Common myeloid progenitor, CD34-positive (primary cell): ENCODE data around the gene C1QL4.
A peak's percentile ranks its signal among the peaks of the same experiment; 100 is the strongest.

Experiments
- CTCF ChIA-PET: fragments of 350-600 bp; sonication (Branson Sonifier 250); formaldehyde crosslinking; loops from one replicate; lab custom pipeline; 2021; ENCODE audit warnings: antibody characterized with exemption; lab: Charles Lee
- POLR2A ChIA-PET: fragments of 350-600 bp; sonication (Branson Sonifier 250); formaldehyde crosslinking; loops from one replicate; lab custom pipeline; 2021; ENCODE audit warnings: antibody characterized with exemption; lab: Charles Lee
- DNase-seq, 3 donors: peaks; one replicate each; pipeline versions ENCODE4 v3.0.0 to v3.0.0-alpha.2; 2013
- H3K27ac ChIP-seq, 2 experiments: 1 replicate in 1 of 2; 2 replicates in 1 of 2; pipeline ENCODE4 v1.7.0; 2013; ENCODE audit warnings: inconsistent platforms in 2 of 2, low read length in 2 of 2, mild to moderate bottlenecking in 2 of 2, low read depth in 1 of 2, moderate library complexity in 1 of 2; ENCODE audit not compliant: severe bottlenecking in 2 of 2, insufficient read depth in 1 of 2, poor library complexity in 1 of 2
- H3K27me3 ChIP-seq, 5 experiments: replicated peaks in 2 of 5; 1 replicate in 3 of 5; 2 replicates in 2 of 5; pipeline versions ENCODE4 v1.6.1 to v1.7.0; 2013; ENCODE audit warnings: low read length in 4 of 5, mild to moderate bottlenecking in 2 of 5, moderate library complexity in 2 of 5, inconsistent platforms in 1 of 5; ENCODE audit not compliant: insufficient read depth in 5 of 5, control insufficient read depth in 4 of 5
- H3K36me3 ChIP-seq, 4 experiments: 1 replicate in 2 of 4; 2 replicates in 2 of 4; pipeline versions ENCODE4 v1.6.1 to v1.7.0; 2013; ENCODE audit warnings: low read length in 3 of 4, control low read depth in 1 of 4, mild to moderate bottlenecking in 1 of 4; ENCODE audit not compliant: control insufficient read depth in 4 of 4, insufficient read depth in 4 of 4
- H3K4me1 ChIP-seq, 4 experiments: 1 replicate in 3 of 4; 2 replicates in 1 of 4; pipeline versions ENCODE4 v1.6.1 to v1.7.1; 2013; ENCODE audit warnings: low read length in 3 of 4, mild to moderate bottlenecking in 3 of 4, control low read depth in 1 of 4, inconsistent platforms in 1 of 4, moderate library complexity in 1 of 4; ENCODE audit not compliant: control insufficient read depth in 4 of 4, insufficient read depth in 4 of 4; ENCODE audit errors: control extremely low read depth in 1 of 4
- H3K4me3 ChIP-seq, 7 experiments: 1 replicate in 4 of 7; 2 replicates in 3 of 7; pipeline versions ENCODE4 v1.5.1 to v1.7.0; 2013; ENCODE audit warnings: mild to moderate bottlenecking in 7 of 7, low read length in 6 of 7, moderate library complexity in 6 of 7, inconsistent platforms in 2 of 7, low read depth in 2 of 7, control low read depth in 1 of 7; ENCODE audit not compliant: insufficient read depth in 4 of 7, control insufficient read depth in 1 of 7; ENCODE audit errors: extremely low read depth in 1 of 7
- H3K9me3 ChIP-seq, 5 experiments: 1 replicate in 4 of 5; 2 replicates in 1 of 5; pipeline versions ENCODE4 v1.6.1 to v1.7.1; 2013; ENCODE audit warnings: low read length in 4 of 5, mild to moderate bottlenecking in 2 of 5, inconsistent platforms in 1 of 5, low read depth in 1 of 5, moderate library complexity in 1 of 5; ENCODE audit not compliant: control insufficient read depth in 4 of 5, insufficient read depth in 2 of 5; ENCODE audit errors: control extremely low read depth in 1 of 5
- WGBS: methylation state at CpG from one replicate; pipeline ENCODE4 v1.1.5; 2013; ENCODE audit not compliant: insufficient coverage; 5-methylcytosine and 5-hydroxymethylcytosine counted together

Gene C1QL4

GRCh38 chr12:49349266-49349665, 12.3 kb upstream of the C1QL4 start:
- Histone ChIP-seq H3K4me3 (no peak overlapping the region), H3K36me3 (no peaks in the 10 kb centered on the region), H3K9me3 (no peaks in the 10 kb centered on the region), H3K4me1 (peaks cover 0 to 33% (median 27%) of the 10 kb centered on the region in 4 experiments), H3K27ac (no peak overlapping the region), H3K27me3 (peaks cover 2 to 65% (median 36%) of the 10 kb centered on the region in 5 experiments)
- ChIA-PET POLR2A (no interaction called here), CTCF (interaction anchor here (0.8 to 6.6 kb wide), 10 partner anchors 9 to 204 kb away, joined by 3 to 52 read pairs (median 6); no protein-coding TSS in a partner anchor)
- WGBS = 97% methylated on average over 10 of the region's 11 CpGs
- no peak for DNase-seq

GRCh38 chr12:49348781-49349180, 11.8 kb upstream of the C1QL4 start:
- POLR2A ChIA-PET = no interaction called here
- Histone ChIP-seq H3K36me3 (no peaks in the 10 kb centered on the region), H3K4me1 (peaks cover 0 to 37% (median 28%) of the 10 kb centered on the region in 4 experiments), H3K27me3 (peaks cover 5 to 70% (median 41%) of the 10 kb centered on the region in 5 experiments), H3K4me3 (no peak overlapping the region), H3K27ac (no peak overlapping the region), H3K9me3 (no peaks in the 10 kb centered on the region)
- no peak for DNase-seq
- CTCF ChIA-PET = interaction anchor here (1.0 to 6.6 kb wide), 13 partner anchors 9 to 186 kb away, joined by 3 to 52 read pairs (median 6); no protein-coding TSS in a partner anchor
- 100% methylated on average over 5 of the region's 5 CpGs for WGBS

DNA sequence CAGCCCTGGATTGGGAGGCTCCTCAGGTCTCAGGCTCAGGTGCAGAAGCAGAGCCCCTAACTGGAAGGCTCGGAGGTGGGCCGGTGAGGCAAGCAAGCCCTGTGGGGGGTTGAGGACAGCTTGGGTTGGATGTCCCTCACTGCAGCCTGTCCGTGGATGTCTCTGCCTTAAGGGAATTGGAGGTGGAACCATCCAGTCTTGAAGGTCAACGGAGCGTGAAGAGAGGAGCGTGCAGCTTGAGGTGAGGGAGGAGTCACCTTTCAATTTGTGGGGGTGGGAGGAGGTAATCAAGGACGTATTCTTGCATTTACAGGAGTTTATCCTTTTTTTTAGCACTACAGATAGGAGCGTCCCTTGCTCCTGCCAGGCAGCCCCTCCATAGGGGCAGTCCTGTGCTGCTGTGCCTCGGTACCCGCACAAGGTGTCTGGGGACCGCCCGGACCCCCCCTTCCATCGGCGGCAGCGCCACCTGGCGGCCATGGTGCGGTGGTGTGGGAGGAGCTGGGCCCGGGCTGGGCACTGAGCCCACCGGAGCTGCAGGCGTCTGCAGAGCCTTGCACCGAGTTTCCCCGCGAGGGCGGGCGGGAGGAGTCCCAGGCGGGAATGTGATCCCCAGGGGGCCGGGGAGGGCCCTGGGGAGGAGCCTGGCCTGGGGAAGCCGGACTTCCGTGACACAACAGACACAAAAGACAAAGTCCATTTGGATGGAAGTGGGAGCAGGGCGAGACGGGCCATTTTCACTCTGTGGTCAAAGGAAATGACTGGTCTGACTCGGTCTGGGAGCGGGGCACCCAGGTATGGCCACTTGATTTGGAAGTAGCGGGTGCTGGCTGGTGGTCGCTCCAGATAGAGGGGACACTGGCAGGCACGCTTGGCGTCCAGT, 10.6 kb upstream of the C1QL4 start:
- Histone ChIP-seq H3K4me1 (peaks cover 0 to 49% (median 39%) of the 10 kb centered on the region in 4 experiments), H3K27ac (no peak overlapping the region), H3K36me3 (no peaks in the 10 kb centered on the region), H3K27me3 (peaks cover 4 to 81% (median 48%) of the 10 kb centered on the region in 5 experiments), H3K4me3 (peak overlapping the region in 5 of 7 experiments; percentile 32 to 66 (median 34)), H3K9me3 (no peaks in the 10 kb centered on the region)
- 16% methylated on average over 26 of the region's 37 CpGs for WGBS
- peak; percentile 54 to 69 (median 69) for DNase-seq
- ChIA-PET POLR2A (no interaction called here), CTCF (interaction anchor here (0.7 to 6.6 kb wide), 30 partner anchors 10 to 408 kb away, joined by 3 to 52 read pairs (median 4); partner anchors contain the start of genes C1QL4 and PRPH)

GRCh38 chr12:49346659-49347310, 9.8 kb upstream of the C1QL4 start, which contains the start of gene DNAJC22:
Gene DNAJC22, plus strand, starts transcription at chr12:49346888. Its CDS starts 1,985 bp downstream, at chr12:49348873.
- Histone ChIP-seq H3K9me3 (no peaks in the 10 kb centered on the region), H3K36me3 (no peaks in the 10 kb centered on the region), H3K27me3 (peaks cover 4 to 85% (median 48%) of the 10 kb centered on the region in 5 experiments), H3K4me3 (peak within 1 kb of the TSS in 5 of 7 experiments; percentile 43 to 66 (median 49)), H3K4me1 (peaks cover 0 to 57% (median 44%) of the 10 kb centered on the region in 4 experiments), H3K27ac (no peak within 1 kb of the TSS)
- peak in 2 of 3 donors; percentile 35 to 41 for DNase-seq
- WGBS = 0% methylated on average over 20 of the region's 47 CpGs
- ChIA-PET POLR2A (no interaction called here), CTCF (interaction anchor here (0.6 to 6.6 kb wide), 22 partner anchors 10 to 331 kb away, joined by 3 to 52 read pairs (median 5); partner anchors contain the start of genes C1QL4 and PRPH)

DNA sequence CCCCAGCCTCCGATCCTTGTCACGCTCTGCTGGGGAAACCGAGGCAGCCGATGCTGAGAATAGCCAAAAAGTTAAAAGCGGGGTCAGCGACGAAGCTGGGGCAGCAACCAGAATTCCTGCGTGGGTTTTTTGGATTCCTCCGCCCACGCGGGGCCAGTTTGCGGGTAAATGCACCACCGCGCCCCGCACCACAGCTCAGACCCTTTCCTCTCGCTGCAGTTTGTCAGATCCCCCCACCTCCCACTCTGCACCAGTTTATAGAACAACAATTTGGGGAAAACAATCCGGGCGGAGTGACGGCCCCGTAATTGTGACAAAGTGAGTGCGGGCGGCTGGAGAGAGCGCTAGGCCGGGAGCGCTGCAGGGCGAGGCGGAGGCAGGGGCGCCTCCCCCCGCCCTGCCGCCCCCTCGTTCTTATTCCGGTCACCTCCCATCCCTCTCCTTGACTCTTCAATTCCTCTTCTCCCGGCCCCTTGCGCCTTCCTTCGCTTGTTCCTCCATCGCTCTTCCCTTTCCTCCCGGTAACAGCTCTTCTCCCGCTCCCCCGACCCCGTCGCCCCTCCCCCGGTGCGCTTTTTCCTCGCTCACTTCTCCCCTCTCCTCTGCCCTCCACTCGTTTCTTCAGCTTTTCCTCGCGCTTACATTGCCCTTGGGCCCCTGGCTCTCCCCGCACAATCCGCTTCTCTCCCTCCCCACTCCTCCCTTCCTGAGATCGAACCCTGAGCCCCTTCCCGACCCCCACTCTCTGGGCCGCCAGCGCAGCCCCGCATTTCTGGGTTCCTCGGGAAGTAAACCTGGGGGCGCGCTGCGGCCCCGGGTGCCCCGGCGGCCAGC, 9.1 kb upstream of the C1QL4 start:
- CTCF ChIA-PET = interaction anchor here (0.6 to 6.6 kb wide), 14 partner anchors 9 to 181 kb away, joined by 3 to 52 read pairs (median 5); partner anchors contain the start of genes C1QL4 and SPATS2

More for the DNA sequence above, 9.1 kb upstream of the C1QL4 start:
- H3K4me3 ChIP-seq = peak overlapping the region in 5 of 7 experiments; percentile 0 to 66 (median 49)
- peaks cover 0 to 58% (median 44%) of the 10 kb centered on the region in 4 experiments for H3K4me1 ChIP-seq
- H3K27me3 ChIP-seq = peaks cover 8 to 89% (median 52%) of the 10 kb centered on the region in 5 experiments
- no peaks in the 10 kb centered on the region for H3K36me3 ChIP-seq
- no peaks in the 10 kb centered on the region for H3K9me3 ChIP-seq
- WGBS = 2% methylated on average over 49 of the region's 61 CpGs
- DNase-seq = no peak
- POLR2A ChIA-PET = interaction anchor here (0.6 kb wide), 1 partner anchor 152 kb away, joined by 3 read pairs; no protein-coding TSS in a partner anchor
- no peak overlapping the region for H3K27ac ChIP-seq
